Adrenal gland (tissue), 12 donors: ENCODE results near the gene PTH2. TPM values are rescaled to one million over a fixed set of nuclear protein-coding genes. Genes with fewer than 3 reads are reported as not detected.

Experiments used
- DNase-seq, 7 donors: peaks; one replicate each; pipeline ENCODE4 v3.0.0-alpha.2; 2019 to 2020
- H3K27ac ChIP-seq, 5 donors: fragments of 200-600 bp; sonication (generic) in 4 of 5; 1 replicate in 3 of 5; 2 replicates in 2 of 5; pipeline versions ENCODE4 v1.5.1 to v1.8.0; 2016 to 2020; ENCODE audit warnings: mild to moderate bottlenecking in 1 of 5
- H3K27me3 ChIP-seq: fragments of 200-600 bp; 2 replicates; pipeline ENCODE4 v1.8.0; 2021
- H3K36me3 ChIP-seq, 2 donors: fragments of 200-600 bp; replicated peaks in 1 of 2; 1 replicate in 1 of 2; 2 replicates in 1 of 2; pipeline versions ENCODE4 v1.5.1 to v1.8.0; 2018 to 2022
- H3K4me1 ChIP-seq, 2 donors: fragments of 200-600 bp; replicated peaks in 1 of 2; 1 replicate in 1 of 2; 2 replicates in 1 of 2; pipeline versions ENCODE4 v1.5.1 to v1.8.0; 2018 to 2021
- H3K4me3 ChIP-seq, 4 donors: fragments of 200-600 bp; sonication (generic) in 3 of 4; one replicate each; pipeline ENCODE4 v1.5.1; 2016 to 2018
- H3K9me3 ChIP-seq, 3 donors: fragments of 200-600 bp; sonication (generic) in 1 of 3; replicated peaks in 1 of 3; 1 replicate in 2 of 3; 2 replicates in 1 of 3; pipeline versions ENCODE4 v1.5.1 to v1.8.0; 2016 to 2021
- CTCF ChIP-seq, 6 experiments: fragments of 450-650 bp in 4 of 6; fragments of 200-600 bp in 2 of 6; sonication (generic) in 1 of 6; IDR thresholded peaks; 1 replicate in 5 of 6; 2 replicates in 1 of 6; pipeline versions ENCODE4 v1.5.1 to v1.8.0; 2016 to 2021; ENCODE audit warnings: antibody characterized with exemption in 6 of 6, mild to moderate bottlenecking in 2 of 6, moderate library complexity in 1 of 6
- POLR2A ChIP-seq, 2 donors: fragments of 450-650 bp; IDR thresholded peaks; one replicate each; pipeline ENCODE4 v1.6.1; 2017; ENCODE audit warnings: antibody characterized with exemption in 2 of 2, mild to moderate bottlenecking in 2 of 2, moderate library complexity in 1 of 2
- WGBS, 4 donors: extraction: QIAGEN DNeasy Blood & Tissue Kit in 2 of 4; methylation state at CpG; one replicate each; pipeline versions ENCODE4 v1.1.5 to v1.1.7; 2013 to 2017; 5-methylcytosine and 5-hydroxymethylcytosine counted together
- intact Hi-C, 2 donors: fragments of 100-400 bp; cut with DNase I; formaldehyde crosslinking; loops; one replicate each; pipeline versions ENCODE4 v1.14.1 to v1.15.0; 2022 to 2023
- polyA plus RNA-seq, 3 donors: library from polyadenylated mRNA; stranded (reverse); fragments of 200-250 nt in 2 of 3; fragments of 350-450 nt in 1 of 3; fragmentation: Illumina TruSeq in 1 of 3; extraction: RNeasy Lipid Tissue Mini Kit (QIAGEN cat#74804) in 1 of 3; gene quantifications; one replicate each; pipeline ENCODE4 v1.2.3, GENCODE V29; 2013 to 2014
- total RNA-seq, 9 donors: library from RNA; depleted of rRNA in 4 of 9; stranded (reverse); fragments of >200 nt in 4 of 9; fragments of 120-200 nt in 1 of 9; fragmentation: NEBNext Ultra II Directional in 1 of 9; extraction: Animal tissue kit (Norgen Biotek cat#: 25700) in 1 of 9; gene quantifications; one replicate each; pipeline versions ENCODE4 v1.1.0 to v1.2.4, GENCODE V29; 2013 to 2023
- donor health status: healthy with polysubstance abuse.
- donor health status: Bipolar disorder and iron deficiency.
- donor health status: DM: yes; HTN: yes; CAD: no.
- donor health status: DM: no; HTN: no; CAD: no.
- donor health status: DM: no; HTN: no; CAD: no.
- donor health status: DM: yes; HTN: yes; CAD: no.

PTH2 gene
- total and polyA plus RNA-seq, 12 donors: not detected

DNA sequence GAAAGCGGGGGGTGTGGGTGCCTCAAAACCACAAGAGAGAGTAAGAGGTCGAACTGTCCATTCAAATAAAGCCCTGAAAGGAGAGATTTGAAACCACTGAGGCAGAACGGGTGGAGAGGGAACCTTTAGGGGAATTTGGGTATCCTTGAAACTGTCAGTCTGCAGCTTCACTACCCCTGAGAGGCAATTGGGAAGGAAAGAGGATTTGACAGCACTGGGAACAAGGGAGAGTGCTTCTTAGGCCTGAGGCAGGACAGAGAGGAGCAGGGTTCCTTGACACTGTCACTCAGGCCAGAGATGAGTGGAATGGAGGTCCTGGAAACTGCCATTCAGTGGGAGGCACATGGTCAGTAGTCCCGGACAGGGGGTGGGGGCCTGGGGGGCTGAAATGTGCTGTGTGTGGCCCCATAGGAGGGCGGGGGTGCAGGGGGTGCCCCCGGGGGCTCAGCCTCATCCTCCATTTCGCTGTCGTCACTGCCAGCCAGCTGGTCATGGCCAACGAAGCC is 7.0 kb upstream of the PTH2 start:
- H3K36me3 ChIP-seq: no peaks in the 10 kb centered on the region
- DNase-seq: no peak
- peaks cover 0 to 6% of the 10 kb centered on the region in 2 donors for H3K4me1 ChIP-seq
- no peak overlapping the region for H3K27ac ChIP-seq
- H3K4me3 ChIP-seq: no peak overlapping the region
- intact Hi-C loops: no loop called here
- H3K9me3 ChIP-seq: no peaks in the 10 kb centered on the region
- peaks cover 82% of the 10 kb centered on the region for H3K27me3 ChIP-seq
- 56 to 75% (median 69%) methylated on average over 3 to 9 of the region's 9 CpGs for whole genome bisulfite sequencing, 4 donors
- no peak for TF ChIP-seq CTCF (IDR thresholded peaks at IDR 0.05)
- no peak for TF ChIP-seq POLR2A (IDR thresholded peaks at IDR 0.05)

GRCh38 chr19:49428547-49429451 is 5.6 kb upstream of the PTH2 start:
- H3K9me3 ChIP-seq: no peaks in the 10 kb centered on the region
- peaks cover 0 to 6% of the 10 kb centered on the region in 2 donors for H3K4me1 ChIP-seq
- no peak overlapping the region for H3K4me3 ChIP-seq
- no peaks in the 10 kb centered on the region for H3K36me3 ChIP-seq
- H3K27me3 ChIP-seq: peaks cover 85% of the 10 kb centered on the region
- DNase-seq: no peak
- TF ChIP-seq CTCF (IDR thresholded peaks at IDR 0.05): no peak
- 11 to 15% (median 13%) methylated on average over 8 to 29 of the region's 29 CpGs for WGBS, 4 donors
- no peak overlapping the region for H3K27ac ChIP-seq
- intact Hi-C loops: no loop called here

DNA sequence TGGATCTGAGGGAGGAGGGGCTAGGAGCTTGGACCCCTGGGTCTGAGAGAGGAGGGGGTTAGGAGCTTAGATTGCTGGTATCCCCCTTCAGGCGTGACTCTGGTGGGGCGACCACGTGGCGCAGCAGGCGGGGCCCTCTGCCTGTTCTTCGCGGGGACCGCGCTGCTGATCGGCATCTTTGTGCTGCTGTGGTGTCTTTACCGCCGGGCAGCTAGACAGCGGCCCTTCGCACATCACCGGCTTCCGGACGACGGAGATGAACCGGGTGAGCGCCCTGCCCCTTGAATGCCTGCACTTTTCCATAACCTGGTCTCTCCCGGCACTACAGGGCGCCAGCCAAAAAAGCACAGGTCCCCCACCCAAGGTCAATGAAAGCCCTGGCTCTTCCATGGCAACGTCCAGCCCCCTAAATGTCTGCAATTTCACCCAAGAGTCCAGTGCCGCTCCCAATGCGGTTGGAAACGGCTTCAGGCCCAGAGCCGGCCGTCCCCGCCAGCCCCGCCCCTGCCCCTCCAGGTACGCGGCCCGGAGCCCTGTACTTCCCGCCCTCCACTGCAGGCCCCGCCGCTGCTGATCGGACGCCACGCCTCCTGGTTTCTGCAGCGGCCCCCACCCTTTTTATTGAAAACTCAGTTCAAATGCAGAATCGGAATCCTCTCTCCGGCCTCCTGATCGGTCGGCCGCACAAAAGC is 4.8 kb upstream of the PTH2 start:
- TF ChIP-seq POLR2A (IDR thresholded peaks at IDR 0.05): no peak
- no peak for TF ChIP-seq CTCF (IDR thresholded peaks at IDR 0.05)
- whole genome bisulfite sequencing, 4 donors: 0 to 3% (median 2%) methylated on average over 5 to 45 of the region's 45 CpGs
- peaks cover 85% of the 10 kb centered on the region for H3K27me3 ChIP-seq
- H3K9me3 ChIP-seq: no peaks in the 10 kb centered on the region
- H3K27ac ChIP-seq: no peak overlapping the region
- no peaks in the 10 kb centered on the region for H3K36me3 ChIP-seq
- H3K4me1 ChIP-seq: peaks cover 0 to 13% of the 10 kb centered on the region in 2 donors
- intact Hi-C loops: no loop called here
- DNase-seq: no peak
- no peak overlapping the region for H3K4me3 ChIP-seq

GRCh38 chr19:49427339-49427738 is 4.1 kb upstream of the PTH2 start:
- TF ChIP-seq POLR2A (IDR thresholded peaks at IDR 0.05): no peak
- TF ChIP-seq CTCF (IDR thresholded peaks at IDR 0.05): no peak
- DNase-seq: no peak
- Histone ChIP-seq H3K4me3 (no peak overlapping the region), H3K27me3 (peaks cover 85% of the 10 kb centered on the region), H3K36me3 (no peaks in the 10 kb centered on the region), H3K9me3 (no peaks in the 10 kb centered on the region), H3K27ac (no peak overlapping the region), H3K4me1 (peaks cover 0 to 20% of the 10 kb centered on the region in 2 donors)
- WGBS, 4 donors: 41 to 47% (median 44%) methylated on average over 2 to 12 of the region's 12 CpGs
- intact Hi-C loops: no loop called here
